Ovary (tissue), 3 donors: ENCODE measurements around the gene SPEG.

Experiments
- EP300 ChIP-seq: sonication (generic); formaldehyde crosslinking; IDR thresholded peaks from one replicate; pipeline ENCODE4 v1.6.1; 2017; ENCODE audit warnings: antibody characterized with exemption
- POLR2A ChIP-seq: fragments of 450-650 bp; IDR thresholded peaks from one replicate; pipeline ENCODE4 v1.6.1; 2017; ENCODE audit warnings: antibody characterized with exemption, mild to moderate bottlenecking, moderate library complexity
- TF ChIP-seq, protein P1 (sequence below), 3 donors: fragments of 450-650 bp in 2 of 3; fragments of 200-600 bp in 1 of 3; IDR thresholded peaks; one replicate each; pipeline versions ENCODE4 v1.5.1 to v1.8.0; 2016 to 2022; ENCODE audit warnings: antibody characterized with exemption in 3 of 3, mild to moderate bottlenecking in 1 of 3
- donor health status: DM: no; HTN: no; CAD: no.

DNA sequence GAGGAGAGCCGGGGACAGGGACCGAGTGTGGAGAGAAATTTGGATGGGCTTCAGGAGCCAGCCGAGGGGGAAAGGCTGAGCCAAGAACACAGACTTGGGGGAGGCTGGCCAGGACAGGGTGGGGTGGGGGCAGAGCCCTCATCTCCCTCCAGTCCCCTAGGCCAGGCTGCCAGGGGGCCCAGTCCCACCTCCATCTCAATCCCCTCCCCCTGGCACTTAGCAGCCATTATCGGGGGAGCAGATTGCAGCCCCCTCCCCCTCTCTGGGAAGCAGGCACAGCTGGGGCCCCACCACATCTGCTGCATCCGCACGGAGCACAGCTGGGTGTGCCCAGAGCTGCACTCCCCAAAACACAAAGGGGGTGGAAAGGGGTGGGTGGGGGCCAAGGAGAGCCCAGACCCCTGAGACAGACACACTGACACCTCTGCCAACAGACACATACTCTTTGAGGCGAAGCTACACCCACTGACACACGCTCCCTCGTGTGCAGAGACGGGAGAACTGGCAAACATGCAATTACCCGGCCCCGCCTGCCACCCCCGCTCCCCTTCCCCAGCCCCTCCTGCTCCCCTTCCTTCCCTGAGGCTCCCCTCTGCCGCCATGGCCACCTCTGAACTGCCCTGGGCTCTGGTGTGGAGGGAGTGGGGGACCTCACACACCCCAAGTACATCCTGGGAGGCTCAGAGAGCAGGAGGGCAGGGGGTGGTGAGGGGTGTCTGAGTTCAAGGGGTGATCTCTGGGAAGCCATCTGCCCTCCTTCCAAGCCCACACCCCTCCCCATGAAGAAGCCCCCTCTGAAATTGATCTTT, 74.5 kb downstream of the SPEG start:
- TF ChIP-seq, protein P1, sequence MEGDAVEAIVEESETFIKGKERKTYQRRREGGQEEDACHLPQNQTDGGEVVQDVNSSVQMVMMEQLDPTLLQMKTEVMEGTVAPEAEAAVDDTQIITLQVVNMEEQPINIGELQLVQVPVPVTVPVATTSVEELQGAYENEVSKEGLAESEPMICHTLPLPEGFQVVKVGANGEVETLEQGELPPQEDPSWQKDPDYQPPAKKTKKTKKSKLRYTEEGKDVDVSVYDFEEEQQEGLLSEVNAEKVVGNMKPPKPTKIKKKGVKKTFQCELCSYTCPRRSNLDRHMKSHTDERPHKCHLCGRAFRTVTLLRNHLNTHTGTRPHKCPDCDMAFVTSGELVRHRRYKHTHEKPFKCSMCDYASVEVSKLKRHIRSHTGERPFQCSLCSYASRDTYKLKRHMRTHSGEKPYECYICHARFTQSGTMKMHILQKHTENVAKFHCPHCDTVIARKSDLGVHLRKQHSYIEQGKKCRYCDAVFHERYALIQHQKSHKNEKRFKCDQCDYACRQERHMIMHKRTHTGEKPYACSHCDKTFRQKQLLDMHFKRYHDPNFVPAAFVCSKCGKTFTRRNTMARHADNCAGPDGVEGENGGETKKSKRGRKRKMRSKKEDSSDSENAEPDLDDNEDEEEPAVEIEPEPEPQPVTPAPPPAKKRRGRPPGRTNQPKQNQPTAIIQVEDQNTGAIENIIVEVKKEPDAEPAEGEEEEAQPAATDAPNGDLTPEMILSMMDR (IDR thresholded peaks at IDR 0.05) = no peak
- no peak for TF ChIP-seq POLR2A
- no peak for TF ChIP-seq EP300
